HPDE6-E6E7 (cell line): ENCODE measurements around the gene ENTHD1.
"Not testable (repeated sequence)": the region's sequence is repeated elsewhere in the genome, so short reads cannot be mapped to it uniquely, and the experiment has no call there.

Experiments
- DNase-seq: peaks from one replicate; pipeline ENCODE4 v3.0.0; 2011; ENCODE audit warnings: missing footprints; ENCODE audit errors: extremely low spot score

The ENTHD1 gene

GRCh38 chr22:39924286-39924685 lies 30.7 kb upstream of the ENTHD1 start:
- no peak for DNase-seq

GRCh38 chr22:39923696-39924095 lies 30.1 kb upstream of the ENTHD1 start:
- DNase-seq, result no peak

GRCh38 chr22:39920134-39920743 lies 26.7 kb upstream of the ENTHD1 start:
- DNase-seq, result no peak

- DNase-seq, result no peak
Measured at GRCh38 chr22:39917776-39918495, 24.4 kb upstream of the ENTHD1 start.

- no peak for DNase-seq
Measured at GRCh38 chr22:39917197-39917643, 23.7 kb upstream of the ENTHD1 start.

- no peak for DNase-seq
Measured at GRCh38 chr22:39916496-39916895, 22.9 kb upstream of the ENTHD1 start.

GRCh38 chr22:39915295-39915726 lies 21.8 kb upstream of the ENTHD1 start:
- no peak for DNase-seq

GRCh38 chr22:39914584-39914983 lies 21.0 kb upstream of the ENTHD1 start:
- no peak for DNase-seq

- DNase-seq, result no peak
Measured at GRCh38 chr22:39913886-39914285, 20.3 kb upstream of the ENTHD1 start.

GRCh38 chr22:39913321-39913720 lies 19.8 kb upstream of the ENTHD1 start:
- DNase-seq, result no peak

- DNase-seq, result no peak
Measured at GRCh38 chr22:39910876-39911613, 17.5 kb upstream of the ENTHD1 start.

- DNase-seq, result peak; percentile 8
Measured at GRCh38 chr22:39908737-39909136, 15.2 kb upstream of the ENTHD1 start.

GRCh38 chr22:39908136-39908535 lies 14.6 kb upstream of the ENTHD1 start:
- DNase-seq, result no peak

- no peak for DNase-seq
Measured at GRCh38 chr22:39907605-39908097, 14.1 kb upstream of the ENTHD1 start.

- no peak for DNase-seq
Measured at GRCh38 chr22:39907047-39907446, 13.5 kb upstream of the ENTHD1 start.

- no peak for DNase-seq
Measured at GRCh38 chr22:39906207-39906606, 12.6 kb upstream of the ENTHD1 start.

- no peak for DNase-seq
Measured at GRCh38 chr22:39905687-39906086, 12.1 kb upstream of the ENTHD1 start.

- DNase-seq, result no peak
Measured at GRCh38 chr22:39904862-39905261, 11.3 kb upstream of the ENTHD1 start.

GRCh38 chr22:39904024-39904423 lies 10.5 kb upstream of the ENTHD1 start:
- DNase-seq, result not testable (repeated sequence)

GRCh38 chr22:39901565-39902146 lies 8.1 kb upstream of the ENTHD1 start:
- no peak for DNase-seq

- no peak for DNase-seq
Measured at GRCh38 chr22:39900306-39901227, 7.0 kb upstream of the ENTHD1 start, which contains the start of gene GRAP2. TSS of gene GRAP2 (plus strand) at chr22:39901084. CDS start at chr22:39947107, 46,023 bp downstream.
